Gastrocnemius medialis (tissue), 4 donors: Measurements from ENCODE around the gene COMTD1.

Experiments used
- CTCF ChIP-seq, 5 experiments: fragments of 450-650 bp in 3 of 5; fragments of 200-600 bp in 2 of 5; sonication (generic) in 2 of 5; IDR thresholded peaks in 4 of 5; conservative IDR thresholded peaks in 1 of 5; 1 replicate in 4 of 5; 2 replicates in 1 of 5; pipeline ENCODE4 v1.5.1; 2016 to 2019; ENCODE audit warnings: antibody characterized with exemption in 5 of 5, mild to moderate bottlenecking in 3 of 5, moderate library complexity in 3 of 5
- POLR2A ChIP-seq, 2 donors: fragments of 450-650 bp; IDR thresholded peaks; one replicate each; pipeline ENCODE4 v1.6.1; 2017; ENCODE audit warnings: antibody characterized with exemption in 2 of 2, mild to moderate bottlenecking in 2 of 2, moderate library complexity in 2 of 2

- TF ChIP-seq CTCF (IDR thresholded peaks at IDR 0.05 in 4 of 5, conservative IDR thresholded peaks at IDR 0.05 in 1 of 5) (no peak), POLR2A (IDR thresholded peaks at IDR 0.05) (no peak)
Observed at GRCh38 chr10:75239096-75239790, 3.5 kb upstream of the COMTD1 start.
